Adrenal gland (tissue), 12 donors: Measurements from ENCODE around the gene TSHZ2. TPM values are rescaled to one million over a fixed set of nuclear protein-coding genes. Genes with fewer than 3 reads are reported as not detected.

Experiments used
- DNase-seq, 7 donors: peaks; one replicate each; pipeline ENCODE4 v3.0.0-alpha.2; 2019 to 2020
- H3K27ac ChIP-seq, 5 donors: fragments of 200-600 bp; sonication (generic) in 4 of 5; 1 replicate in 3 of 5; 2 replicates in 2 of 5; pipeline versions ENCODE4 v1.5.1 to v1.8.0; 2016 to 2020; ENCODE audit warnings: mild to moderate bottlenecking in 1 of 5
- H3K27me3 ChIP-seq: fragments of 200-600 bp; 2 replicates; pipeline ENCODE4 v1.8.0; 2021
- H3K36me3 ChIP-seq, 2 donors: fragments of 200-600 bp; replicated peaks in 1 of 2; 1 replicate in 1 of 2; 2 replicates in 1 of 2; pipeline versions ENCODE4 v1.5.1 to v1.8.0; 2018 to 2022
- H3K4me1 ChIP-seq, 2 donors: fragments of 200-600 bp; replicated peaks in 1 of 2; 1 replicate in 1 of 2; 2 replicates in 1 of 2; pipeline versions ENCODE4 v1.5.1 to v1.8.0; 2018 to 2021
- H3K4me3 ChIP-seq, 4 donors: fragments of 200-600 bp; sonication (generic) in 3 of 4; one replicate each; pipeline ENCODE4 v1.5.1; 2016 to 2018
- H3K9me3 ChIP-seq, 3 donors: fragments of 200-600 bp; sonication (generic) in 1 of 3; replicated peaks in 1 of 3; 1 replicate in 2 of 3; 2 replicates in 1 of 3; pipeline versions ENCODE4 v1.5.1 to v1.8.0; 2016 to 2021
- CTCF ChIP-seq, 6 experiments: fragments of 450-650 bp in 4 of 6; fragments of 200-600 bp in 2 of 6; sonication (generic) in 1 of 6; IDR thresholded peaks; 1 replicate in 5 of 6; 2 replicates in 1 of 6; pipeline versions ENCODE4 v1.5.1 to v1.8.0; 2016 to 2021; ENCODE audit warnings: antibody characterized with exemption in 6 of 6, mild to moderate bottlenecking in 2 of 6, moderate library complexity in 1 of 6
- POLR2A ChIP-seq, 2 donors: fragments of 450-650 bp; IDR thresholded peaks; one replicate each; pipeline ENCODE4 v1.6.1; 2017; ENCODE audit warnings: antibody characterized with exemption in 2 of 2, mild to moderate bottlenecking in 2 of 2, moderate library complexity in 1 of 2
- WGBS, 4 donors: extraction: QIAGEN DNeasy Blood & Tissue Kit in 2 of 4; methylation state at CpG; one replicate each; pipeline versions ENCODE4 v1.1.5 to v1.1.7; 2013 to 2017; 5-methylcytosine and 5-hydroxymethylcytosine counted together
- intact Hi-C, 2 donors: fragments of 100-400 bp; cut with DNase I; formaldehyde crosslinking; loops; one replicate each; pipeline versions ENCODE4 v1.14.1 to v1.15.0; 2022 to 2023
- polyA plus RNA-seq, 3 donors: library from polyadenylated mRNA; stranded (reverse); fragments of 200-250 nt in 2 of 3; fragments of 350-450 nt in 1 of 3; fragmentation: Illumina TruSeq in 1 of 3; extraction: RNeasy Lipid Tissue Mini Kit (QIAGEN cat#74804) in 1 of 3; gene quantifications; one replicate each; pipeline ENCODE4 v1.2.3, GENCODE V29; 2013 to 2014
- total RNA-seq, 9 donors: library from RNA; depleted of rRNA in 4 of 9; stranded (reverse); fragments of >200 nt in 4 of 9; fragments of 120-200 nt in 1 of 9; fragmentation: NEBNext Ultra II Directional in 1 of 9; extraction: Animal tissue kit (Norgen Biotek cat#: 25700) in 1 of 9; gene quantifications; one replicate each; pipeline versions ENCODE4 v1.1.0 to v1.2.4, GENCODE V29; 2013 to 2023
- donor health status: healthy with polysubstance abuse.
- donor health status: Bipolar disorder and iron deficiency.
- donor health status: DM: yes; HTN: yes; CAD: no.
- donor health status: DM: no; HTN: no; CAD: no.
- donor health status: DM: no; HTN: no; CAD: no.
- donor health status: DM: yes; HTN: yes; CAD: no.

TSHZ2 gene
- total and polyA plus RNA-seq, 12 donors = 20.5 to 87.1 (median 52.4) TPM

GRCh38 chr20:53045941-53046340 is 73.8 kb downstream of the TSHZ2 start:
- DNase-seq = no peak
- H3K9me3 ChIP-seq = no peaks in the 10 kb centered on the region
- TF ChIP-seq POLR2A (IDR thresholded peaks at IDR 0.05) = no peak
- TF ChIP-seq CTCF (IDR thresholded peaks at IDR 0.05) = no peak
- intact Hi-C loops = no loop called here
- no peak overlapping the region for H3K27ac ChIP-seq
- no peaks in the 10 kb centered on the region for H3K27me3 ChIP-seq
- WGBS, 4 donors = 68 to 73% (median 71%) methylated on average over 7 of the region's 7 CpGs
- no peaks in the 10 kb centered on the region for H3K36me3 ChIP-seq
- no peak overlapping the region for H3K4me3 ChIP-seq
- peaks cover 4 to 17% of the 10 kb centered on the region in 2 donors for H3K4me1 ChIP-seq

- H3K27ac ChIP-seq = no peak overlapping the region
- no peaks in the 10 kb centered on the region for H3K9me3 ChIP-seq
- intact Hi-C loops = no loop called here
- no peak overlapping the region for H3K4me3 ChIP-seq
- peaks cover 0 to 5% of the 10 kb centered on the region in 2 donors for H3K4me1 ChIP-seq
- no peaks in the 10 kb centered on the region for H3K36me3 ChIP-seq
- H3K27me3 ChIP-seq = no peaks in the 10 kb centered on the region
- DNase-seq = no peak
- WGBS, 4 donors = 94 to 100% (median 95%) methylated on average over 2 of the region's 2 CpGs
- no peak for TF ChIP-seq POLR2A (IDR thresholded peaks at IDR 0.05)
- no peak for TF ChIP-seq CTCF (IDR thresholded peaks at IDR 0.05)
Observed at GRCh38 chr20:53047203-53047602, 75.0 kb downstream of the TSHZ2 start.

DNA sequence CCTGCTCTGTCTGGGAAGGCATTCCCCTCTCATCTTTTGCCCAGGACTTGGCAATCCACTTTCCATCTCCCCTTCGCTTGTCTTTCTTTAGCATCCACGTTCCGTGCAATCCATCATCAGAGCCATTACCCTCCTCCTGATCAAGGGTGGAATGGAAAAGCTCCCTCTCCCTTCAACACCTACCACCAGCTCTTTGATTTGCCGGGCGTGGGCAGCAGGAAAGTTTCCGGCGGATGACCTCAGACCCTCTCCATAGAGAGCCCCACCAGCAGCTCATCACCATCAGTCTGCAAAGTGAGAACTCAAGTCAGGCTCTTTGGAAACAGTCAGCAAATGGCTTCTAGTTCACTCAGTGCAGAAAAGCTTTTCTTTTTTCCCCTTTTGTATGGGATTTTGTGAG is 76.2 kb downstream of the TSHZ2 start:
- intact Hi-C loops = no loop called here
- Histone ChIP-seq H3K4me1 (no peaks in the 10 kb centered on the region), H3K9me3 (no peaks in the 10 kb centered on the region), H3K4me3 (no peak overlapping the region), H3K27me3 (no peaks in the 10 kb centered on the region), H3K27ac (no peak overlapping the region), H3K36me3 (no peaks in the 10 kb centered on the region)
- WGBS, 4 donors = 76 to 86% (median 77%) methylated on average over 7 of the region's 7 CpGs
- TF ChIP-seq CTCF (IDR thresholded peaks at IDR 0.05) = no peak
- TF ChIP-seq POLR2A (IDR thresholded peaks at IDR 0.05) = no peak
- DNase-seq = no peak

DNA sequence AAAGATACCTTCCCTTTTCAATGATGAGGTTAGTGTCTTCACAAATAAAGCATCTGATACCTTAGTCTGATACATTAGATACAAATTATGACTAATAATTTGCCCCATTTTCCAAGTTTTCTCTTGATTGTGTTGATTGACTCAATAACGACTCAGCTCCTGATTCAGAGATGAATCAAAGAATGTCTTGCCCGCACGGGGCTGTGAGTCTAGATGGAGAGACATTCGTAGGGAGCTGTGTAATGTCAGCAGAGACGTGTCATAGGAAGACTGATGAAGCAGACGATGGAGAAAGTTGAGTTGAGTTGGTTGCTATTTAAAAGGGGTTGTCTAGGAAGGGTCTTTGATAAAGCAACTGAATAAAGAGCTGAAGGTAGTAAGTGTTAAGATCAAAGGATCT is 78.2 kb downstream of the TSHZ2 start:
- intact Hi-C loops = no loop called here
- 75 to 88% (median 82%) methylated on average over 6 of the region's 6 CpGs for WGBS, 4 donors
- no peak for DNase-seq
- Histone ChIP-seq H3K36me3 (no peaks in the 10 kb centered on the region), H3K4me1 (no peaks in the 10 kb centered on the region), H3K27ac (no peak overlapping the region), H3K4me3 (no peak overlapping the region), H3K27me3 (no peaks in the 10 kb centered on the region), H3K9me3 (no peaks in the 10 kb centered on the region)
- TF ChIP-seq POLR2A (IDR thresholded peaks at IDR 0.05) = no peak
- no peak for TF ChIP-seq CTCF (IDR thresholded peaks at IDR 0.05)
